A549 (cell line): ENCODE results near the gene DNAJB12.

Experiments
- BHLHE40 ChIP-seq: IDR thresholded peaks from 2 replicates; pipeline ENCODE4 v1.6.1; 2012; ENCODE audit warnings: low read depth, low read length, inconsistent platforms
- EP300 ChIP-seq, 2 experiments: fragments of >200 bp; sonication (Bioruptor Twin); formaldehyde crosslinking; IDR thresholded peaks; 2 replicates in 1 of 2; 3 replicates in 1 of 2; pipeline ENCODE4 v1.6.1; 2016 to 2017
- HOXA7 ChIP-seq: fragments of 250-450 bp; sonication (Bioruptor Pico); IDR thresholded peaks from 2 replicates; pipeline ENCODE4 v1.5.0; 2020; ENCODE audit warnings: mild to moderate bottlenecking, moderate library complexity
- JUN ChIP-seq, 2 experiments: fragments of >200 bp; sonication (Bioruptor Twin); formaldehyde crosslinking; IDR thresholded peaks; 2 replicates in 1 of 2; 3 replicates in 1 of 2; pipeline ENCODE4 v1.6.1; 2016 to 2017
- POLR2A ChIP-seq: IDR thresholded peaks from 2 replicates; pipeline ENCODE4 v1.6.1; 2012; ENCODE audit warnings: mild to moderate bottlenecking, low read length
- RCOR1 ChIP-seq: fragments of 150-350 bp; IDR thresholded peaks from 2 replicates; pipeline ENCODE4 v1.6.1; 2014; ENCODE audit warnings: antibody characterized with exemption, low read length, low read depth
- ZSCAN20 ChIP-seq: fragments of 250-450 bp; sonication (Bioruptor Pico); IDR thresholded peaks from 2 replicates; pipeline ENCODE4 v1.8.0; 2022; ENCODE audit warnings: mild to moderate bottlenecking, moderate library complexity
- TF ChIP-seq, protein P1 (sequence below): IDR thresholded peaks from 2 replicates; pipeline ENCODE4 v1.6.1; 2012
- TF ChIP-seq, protein P2 (sequence below): fragments of >200 bp; sonication (Bioruptor Twin); formaldehyde crosslinking; IDR thresholded peaks from 3 replicates; pipeline ENCODE4 v1.5.1; 2016

- TF ChIP-seq, protein P1, sequence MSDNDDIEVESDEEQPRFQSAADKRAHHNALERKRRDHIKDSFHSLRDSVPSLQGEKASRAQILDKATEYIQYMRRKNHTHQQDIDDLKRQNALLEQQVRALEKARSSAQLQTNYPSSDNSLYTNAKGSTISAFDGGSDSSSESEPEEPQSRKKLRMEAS, result peak; percentile 31; the same call in 1 of the 2 replicates
- TF ChIP-seq ZSCAN20 (CRISPR knock-in tag), result no peak
- TF ChIP-seq, protein P2, sequence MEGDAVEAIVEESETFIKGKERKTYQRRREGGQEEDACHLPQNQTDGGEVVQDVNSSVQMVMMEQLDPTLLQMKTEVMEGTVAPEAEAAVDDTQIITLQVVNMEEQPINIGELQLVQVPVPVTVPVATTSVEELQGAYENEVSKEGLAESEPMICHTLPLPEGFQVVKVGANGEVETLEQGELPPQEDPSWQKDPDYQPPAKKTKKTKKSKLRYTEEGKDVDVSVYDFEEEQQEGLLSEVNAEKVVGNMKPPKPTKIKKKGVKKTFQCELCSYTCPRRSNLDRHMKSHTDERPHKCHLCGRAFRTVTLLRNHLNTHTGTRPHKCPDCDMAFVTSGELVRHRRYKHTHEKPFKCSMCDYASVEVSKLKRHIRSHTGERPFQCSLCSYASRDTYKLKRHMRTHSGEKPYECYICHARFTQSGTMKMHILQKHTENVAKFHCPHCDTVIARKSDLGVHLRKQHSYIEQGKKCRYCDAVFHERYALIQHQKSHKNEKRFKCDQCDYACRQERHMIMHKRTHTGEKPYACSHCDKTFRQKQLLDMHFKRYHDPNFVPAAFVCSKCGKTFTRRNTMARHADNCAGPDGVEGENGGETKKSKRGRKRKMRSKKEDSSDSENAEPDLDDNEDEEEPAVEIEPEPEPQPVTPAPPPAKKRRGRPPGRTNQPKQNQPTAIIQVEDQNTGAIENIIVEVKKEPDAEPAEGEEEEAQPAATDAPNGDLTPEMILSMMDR, result no peak
- no peak for TF ChIP-seq RCOR1
- no peak for TF ChIP-seq JUN (IDR thresholded peaks at IDR 0.05)
- TF ChIP-seq EP300 (IDR thresholded peaks at IDR 0.05), result no peak
- no peak for TF ChIP-seq HOXA7 (CRISPR knock-in tag)
- TF ChIP-seq POLR2A, result no peak
- TF ChIP-seq BHLHE40, result no peak
Observed at GRCh38 chr10:72285972-72286521, 68.7 kb downstream of the DNAJB12 start.
